HG02981 (cell line): ENCODE measurements around the gene ST3GAL4.

ENCODE experiments used
- ATAC-seq: cut with Tn5 transposase; IDR thresholded peaks from one replicate; pipeline ENCODE4 v1.9.1; 2021; ENCODE audit warnings: mild to moderate bottlenecking, moderate library complexity; ENCODE audit not compliant: unreplicated experiment

The ST3GAL4 gene

DNA sequence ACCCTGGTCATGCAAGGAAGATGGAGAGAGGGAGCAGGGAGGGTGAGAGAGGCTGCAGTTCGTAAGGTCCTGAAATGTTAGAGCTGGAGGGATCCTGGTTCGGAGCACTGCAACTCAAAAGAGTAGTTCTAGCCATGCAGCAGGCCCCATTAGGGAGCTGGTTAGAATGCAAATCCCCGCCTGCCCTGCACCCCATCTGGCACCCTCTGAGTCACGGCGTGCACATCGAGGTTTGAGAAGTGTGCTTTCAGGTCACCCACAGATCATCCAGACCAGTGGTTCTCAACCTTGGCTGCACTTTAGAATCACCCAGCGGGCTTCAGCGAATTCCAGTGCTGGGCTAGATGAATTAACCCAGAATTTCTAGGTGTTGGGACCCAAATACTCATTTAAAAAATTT is 48.2 kb downstream of the ST3GAL4 start:
- peak; percentile 99 for ATAC-seq

DNA sequence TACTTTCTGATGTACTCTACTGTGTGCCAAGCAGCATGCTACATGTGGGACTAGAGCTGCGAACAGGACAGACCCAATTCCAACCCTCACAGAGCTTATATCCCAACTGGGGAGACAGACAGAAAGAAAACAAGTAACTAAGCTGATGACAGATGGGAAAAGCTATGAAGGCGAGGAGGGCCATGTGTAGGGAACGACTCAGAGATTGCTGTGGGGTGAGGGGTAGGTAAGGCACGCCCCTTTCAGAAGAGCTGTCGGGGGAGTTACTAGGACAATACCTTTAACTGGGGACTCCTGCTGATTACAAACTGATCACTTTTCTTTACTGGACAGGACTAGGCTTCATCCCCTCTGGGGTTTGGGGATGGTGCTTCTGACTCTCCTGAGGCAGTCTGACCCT is 48.9 kb downstream of the ST3GAL4 start:
- no peak for ATAC-seq

DNA sequence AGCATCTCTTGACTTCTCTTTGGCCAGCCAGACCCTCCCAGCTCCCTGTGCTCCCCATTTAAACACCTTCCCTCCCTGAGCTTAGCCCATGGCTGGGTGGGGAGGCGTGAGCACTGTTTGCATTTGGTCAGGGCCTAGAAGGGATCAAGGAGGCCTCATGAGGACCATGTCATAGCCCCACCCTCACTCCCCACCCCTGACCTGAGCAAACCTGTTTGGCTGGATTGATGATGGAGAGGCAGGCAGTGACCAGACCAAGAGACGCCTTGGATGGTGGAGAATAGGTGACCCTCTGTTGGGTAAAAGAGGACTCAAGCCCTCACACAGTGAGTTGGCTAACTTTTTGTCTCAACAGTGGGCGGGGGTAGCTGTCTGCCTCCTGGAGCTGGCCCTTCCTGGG is 49.9 kb downstream of the ST3GAL4 start:
- ATAC-seq = no peak

GRCh38 chr11:126405906-126406305 is 50.4 kb downstream of the ST3GAL4 start:
- ATAC-seq = no peak

GRCh38 chr11:126406368-126406767 is 50.9 kb downstream of the ST3GAL4 start:
- no peak for ATAC-seq

GRCh38 chr11:126407101-126407521 is 51.6 kb downstream of the ST3GAL4 start:
- ATAC-seq = no peak

DNA sequence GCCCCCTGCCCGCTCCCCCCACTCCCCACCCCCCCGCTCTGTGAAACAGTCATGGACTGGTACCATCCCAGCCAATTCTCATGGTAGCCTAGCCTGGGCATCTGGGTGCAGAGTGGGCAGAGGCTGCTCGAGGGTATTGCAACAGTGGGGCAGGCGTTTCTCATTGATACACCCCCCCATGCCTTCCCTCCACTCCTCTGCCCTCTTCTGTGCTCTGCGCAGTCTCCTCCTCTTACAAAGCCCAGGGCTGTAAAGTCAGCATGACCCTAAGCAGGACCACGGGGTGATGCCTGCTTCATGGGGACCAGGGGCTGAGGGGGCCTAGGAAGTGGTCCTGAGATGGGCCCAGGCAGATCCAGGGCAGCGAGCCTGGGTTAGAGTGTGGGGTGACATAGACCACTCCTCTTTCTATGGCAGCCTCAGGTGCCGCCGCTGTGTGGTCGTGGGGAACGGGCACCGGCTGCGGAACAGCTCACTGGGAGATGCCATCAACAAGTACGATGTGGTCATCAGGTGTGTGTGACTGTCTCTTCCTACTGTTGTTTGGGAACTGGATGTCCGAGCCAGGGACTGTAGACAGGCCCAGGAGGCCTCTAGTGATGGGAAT is 52.3 kb downstream of the ST3GAL4 start:
- ATAC-seq = no peak

GRCh38 chr11:126408496-126408895 is 53.0 kb downstream of the ST3GAL4 start:
- no peak for ATAC-seq

DNA sequence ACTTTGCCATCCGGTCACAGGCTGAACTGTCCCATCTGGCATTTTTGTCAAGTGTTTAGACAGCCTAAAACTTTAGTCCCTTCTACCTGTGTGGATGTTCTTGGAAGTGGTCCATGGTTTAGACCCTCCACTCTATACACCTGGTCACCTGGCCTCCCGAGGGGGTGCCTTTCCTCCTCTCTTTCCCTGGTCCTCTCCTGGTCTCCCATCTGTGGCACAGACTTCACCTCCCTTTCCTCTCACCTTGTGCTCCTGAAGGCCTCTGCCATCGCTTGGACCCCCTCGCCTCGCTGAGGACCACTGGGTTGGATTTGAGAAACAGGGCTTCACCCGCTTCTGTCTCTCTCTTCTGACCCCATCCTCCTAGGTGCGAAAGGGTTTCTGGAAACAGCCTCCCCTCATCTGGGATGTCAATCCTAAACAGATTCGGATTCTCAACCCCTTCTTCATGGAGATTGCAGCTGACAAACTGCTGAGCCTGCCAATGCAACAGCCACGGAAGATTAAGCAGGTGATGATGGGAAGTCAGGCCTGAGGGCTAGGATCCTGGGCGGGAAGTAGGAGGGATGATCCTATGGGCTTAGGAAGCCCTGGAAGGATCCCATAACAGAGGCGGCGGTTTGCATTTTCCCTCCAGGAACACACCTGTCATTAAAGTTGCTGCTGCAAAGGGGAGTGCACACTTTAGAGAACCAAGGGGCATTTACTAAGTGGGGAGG is 53.6 kb downstream of the ST3GAL4 start:
- ATAC-seq = no peak

DNA sequence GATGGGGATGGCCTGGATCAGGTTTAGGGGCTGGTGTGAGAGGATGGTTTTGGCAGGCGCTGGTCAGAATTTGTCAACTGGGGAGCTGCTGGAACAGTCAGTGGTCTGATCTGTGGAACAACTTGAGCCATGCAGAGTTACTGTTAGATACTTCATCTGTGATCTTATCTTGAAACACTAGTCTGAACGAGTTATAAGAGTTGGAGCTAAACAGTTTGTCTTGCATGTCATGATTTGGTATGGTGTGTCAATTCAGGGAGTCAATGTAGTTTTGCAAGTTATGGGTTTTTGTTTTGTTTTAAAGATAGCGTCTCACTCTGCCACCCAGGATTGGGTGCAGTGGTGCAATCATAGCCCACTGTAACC is 54.1 kb downstream of the ST3GAL4 start:
- ATAC-seq = no peak

GRCh38 chr11:126410649-126411048 is 55.2 kb downstream of the ST3GAL4 start:
- no peak for ATAC-seq

- ATAC-seq = no peak
Observed at GRCh38 chr11:126411971-126412381, 56.5 kb downstream of the ST3GAL4 start.

GRCh38 chr11:126413426-126413825 is 57.9 kb downstream of the ST3GAL4 start:
- no peak for ATAC-seq

DNA sequence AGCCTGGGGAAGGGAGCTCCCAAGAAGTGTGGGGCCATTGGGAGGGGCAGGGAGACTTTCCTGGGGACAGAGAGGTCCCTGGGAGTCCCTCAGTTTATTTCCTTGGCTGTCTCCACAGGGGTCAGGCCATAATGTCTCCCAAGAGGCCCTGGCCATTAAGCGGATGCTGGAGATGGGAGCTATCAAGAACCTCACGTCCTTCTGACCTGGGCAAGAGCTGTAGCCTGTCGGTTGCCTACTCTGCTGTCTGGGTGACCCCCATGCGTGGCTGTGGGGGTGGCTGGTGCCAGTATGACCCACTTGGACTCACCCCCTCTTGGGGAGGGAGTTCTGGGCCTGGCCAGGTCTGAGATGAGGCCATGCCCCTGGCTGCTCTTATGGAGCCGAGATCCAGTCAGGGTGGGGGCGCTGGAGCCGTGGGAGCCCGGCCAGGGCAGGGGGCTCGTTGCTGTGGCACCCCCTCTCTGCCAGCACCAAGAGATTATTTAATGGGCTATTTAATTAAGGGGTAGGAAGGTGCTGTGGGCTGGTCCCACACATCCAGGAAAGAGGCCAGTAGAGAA is 58.4 kb downstream of the ST3GAL4 start:
- ATAC-seq = no peak

GRCh38 chr11:126414615-126415014 is 59.1 kb downstream of the ST3GAL4 start:
- ATAC-seq = no peak

- no peak for ATAC-seq
Observed at GRCh38 chr11:126415128-126415527, 59.6 kb downstream of the ST3GAL4 start.

GRCh38 chr11:126415669-126416420 is 60.4 kb downstream of the ST3GAL4 start:
- ATAC-seq = no peak

GRCh38 chr11:126416542-126417090 is 61.1 kb downstream of the ST3GAL4 start:
- ATAC-seq = peak; percentile 91

DNA sequence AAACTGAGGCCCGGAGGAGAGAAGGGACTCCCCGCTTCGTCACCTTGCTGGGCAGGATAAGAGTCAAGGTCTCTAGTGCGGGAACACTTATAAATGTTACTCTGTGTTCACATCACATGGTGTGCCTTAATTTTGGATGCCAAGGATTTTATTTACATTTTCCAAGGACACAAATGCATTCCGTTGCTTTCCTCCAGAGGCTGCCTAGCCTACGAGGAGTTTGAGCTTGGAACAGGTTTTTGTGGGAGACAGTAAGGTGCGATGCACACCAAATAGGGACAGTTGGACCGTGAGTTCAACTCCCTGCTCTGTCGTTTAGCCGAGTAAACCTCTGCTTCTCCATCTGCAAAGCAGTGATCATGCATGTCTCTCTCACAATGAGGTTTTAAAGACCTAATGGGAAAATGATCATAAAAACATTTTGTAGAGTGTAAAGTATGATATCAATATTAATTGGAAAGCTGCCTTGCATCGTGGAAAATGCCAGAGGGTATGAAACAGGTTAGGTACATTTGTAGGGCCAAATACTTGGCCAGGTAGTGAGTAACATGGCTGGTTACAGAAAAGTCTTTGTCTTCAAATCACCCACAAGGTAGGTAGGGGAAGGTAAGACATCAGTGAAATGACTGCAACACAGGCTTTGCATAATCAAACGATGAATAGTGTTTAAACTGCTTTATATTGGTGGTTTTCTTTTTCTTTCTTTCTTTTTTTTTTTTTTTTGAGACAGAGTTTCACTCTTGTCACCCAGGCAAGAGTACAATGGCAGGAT is 61.8 kb downstream of the ST3GAL4 start:
- no peak for ATAC-seq

GRCh38 chr11:126418887-126419286 is 63.4 kb downstream of the ST3GAL4 start:
- no peak for ATAC-seq
